Activated T-cell treated with anti-CD3 and anti-CD28 coated beads, Interleukin-2, amount 50 U/mL, for 72 hours (primary cell): ENCODE data around the gene RHBDF1. TPM values are rescaled to one million over a fixed set of nuclear protein-coding genes. Genes with fewer than 3 reads are reported as not detected.
"Not testable (repeated sequence)": the region's sequence is repeated elsewhere in the genome, so short reads cannot be mapped to it uniquely, and the experiment has no call there.

Experiments
- ATAC-seq, 2 donors: fragments of 150-1000 bp; cut with Tn5 transposase; replicated peaks in 1 of 2; 2 replicates each; pipeline ENCODE4 v1.10.0; 2021; ENCODE audit warnings: moderate library complexity in 2 of 2, mild to moderate bottlenecking in 1 of 2
- DNase-seq, 2 donors: peaks; one replicate each; pipeline ENCODE4 v3.0.0; 2021 to 2022; ENCODE audit warnings: mixed read lengths in 1 of 2
- H3K27ac Mint-ChIP-seq: one replicate; pipeline ENCODE4 v1.8.0; 2022; ENCODE audit warnings: mild to moderate bottlenecking, moderate library complexity, mixed read lengths
- H3K27me3 Mint-ChIP-seq: one replicate; pipeline ENCODE4 v1.8.0; 2022; ENCODE audit warnings: low read depth, mixed read lengths
- H3K36me3 Mint-ChIP-seq, 2 donors: one replicate each; pipeline ENCODE4 v1.8.0; 2022; ENCODE audit warnings: mixed read lengths in 2 of 2, mild to moderate bottlenecking in 1 of 2; ENCODE audit not compliant: insufficient read depth in 2 of 2
- H3K4me1 Mint-ChIP-seq: one replicate; pipeline ENCODE4 v1.8.0; 2022; ENCODE audit warnings: low read depth, mixed read lengths
- H3K4me3 Mint-ChIP-seq, 2 donors: one replicate each; pipeline ENCODE4 v1.8.0; 2022; ENCODE audit warnings: mild to moderate bottlenecking in 2 of 2, mixed read lengths in 2 of 2, moderate library complexity in 2 of 2
- H3K9me3 Mint-ChIP-seq, 2 donors: one replicate each; pipeline ENCODE4 v1.8.0; 2022; ENCODE audit warnings: mixed read lengths in 2 of 2
- total RNA-seq, 2 donors: library from RNA; stranded (reverse); gene quantifications; one replicate each; pipeline ENCODE4 v1.2.3, GENCODE V29; 2022

Gene RHBDF1
- total RNA-seq, 2 donors from 2014 or later = 0.31 to 0.53 TPM

DNA sequence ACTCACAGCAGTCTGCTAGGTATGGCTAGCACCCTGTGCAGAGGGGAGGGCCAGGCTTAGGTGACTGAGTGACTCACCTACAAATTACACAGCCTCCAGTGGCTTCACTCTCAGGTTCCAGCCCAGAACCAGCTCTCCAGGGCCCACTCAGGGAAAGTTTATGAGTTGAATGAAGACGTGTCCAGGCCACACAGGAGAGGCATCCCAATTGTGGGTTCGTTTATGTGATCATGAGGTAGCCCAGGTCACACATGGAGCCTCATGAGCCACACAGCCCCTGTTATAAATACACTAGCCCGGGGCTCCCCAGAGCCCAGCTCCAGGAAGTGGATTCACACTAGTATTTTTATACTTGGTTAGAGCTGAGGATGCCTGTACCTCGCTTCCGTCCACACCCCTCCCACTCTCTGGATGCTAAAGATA lies 46.5 kb downstream of the RHBDF1 start:
- not testable (repeated sequence) for H3K27ac Mint-ChIP-seq, H3K27me3 Mint-ChIP-seq, H3K4me1 Mint-ChIP-seq, H3K36me3 Mint-ChIP-seq, H3K4me3 Mint-ChIP-seq, DNase-seq, H3K9me3 Mint-ChIP-seq
- peak; percentile 71 to 76 for ATAC-seq

DNA sequence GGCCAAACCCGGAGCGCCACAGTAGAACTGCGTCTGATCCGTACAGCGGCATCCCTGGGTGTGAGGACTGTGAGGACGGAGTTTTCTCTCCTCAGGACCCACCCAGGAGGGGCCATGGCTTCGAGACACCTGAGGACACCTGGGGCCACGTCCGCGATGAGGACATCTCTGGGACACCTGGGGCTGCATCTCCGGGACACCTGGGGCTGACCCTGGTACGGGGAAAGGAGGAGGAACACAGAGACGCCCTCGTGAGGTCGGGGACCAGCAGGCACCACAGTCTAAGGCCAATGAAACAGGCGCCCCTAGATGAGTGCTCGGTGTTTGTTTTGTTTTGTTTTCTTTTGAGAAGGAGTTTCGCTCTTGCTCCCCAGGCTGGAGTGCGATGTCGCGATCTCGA lies 48.3 kb downstream of the RHBDF1 start:
- not testable (repeated sequence) for H3K36me3 Mint-ChIP-seq, DNase-seq, H3K27ac Mint-ChIP-seq, H3K4me1 Mint-ChIP-seq, ATAC-seq, H3K9me3 Mint-ChIP-seq, H3K27me3 Mint-ChIP-seq, H3K4me3 Mint-ChIP-seq

DNA sequence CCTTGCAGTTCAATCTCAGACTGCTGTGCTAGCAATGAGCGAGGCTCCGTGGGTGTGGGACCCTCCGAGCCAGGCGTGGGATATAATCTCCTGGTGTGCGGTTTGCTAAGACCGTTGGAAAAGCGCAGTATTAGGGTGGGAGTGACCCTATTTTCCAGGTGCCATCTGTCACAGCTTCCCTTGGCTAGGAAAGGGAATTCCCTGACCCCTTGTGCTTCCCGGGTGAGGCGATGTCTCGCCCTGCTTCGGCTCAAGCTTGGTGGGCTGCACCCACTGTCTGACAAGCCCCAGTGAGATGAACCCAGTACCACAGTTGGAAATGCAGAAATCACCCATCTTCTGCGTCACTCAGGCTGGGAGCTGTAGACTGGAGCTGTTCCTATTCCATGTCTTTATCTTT lies 51.5 kb downstream of the RHBDF1 start:
- H3K9me3 Mint-ChIP-seq, ATAC-seq, H3K27me3 Mint-ChIP-seq, H3K4me3 Mint-ChIP-seq, H3K27ac Mint-ChIP-seq, DNase-seq, H3K4me1 Mint-ChIP-seq, H3K36me3 Mint-ChIP-seq: not testable (repeated sequence)

DNA sequence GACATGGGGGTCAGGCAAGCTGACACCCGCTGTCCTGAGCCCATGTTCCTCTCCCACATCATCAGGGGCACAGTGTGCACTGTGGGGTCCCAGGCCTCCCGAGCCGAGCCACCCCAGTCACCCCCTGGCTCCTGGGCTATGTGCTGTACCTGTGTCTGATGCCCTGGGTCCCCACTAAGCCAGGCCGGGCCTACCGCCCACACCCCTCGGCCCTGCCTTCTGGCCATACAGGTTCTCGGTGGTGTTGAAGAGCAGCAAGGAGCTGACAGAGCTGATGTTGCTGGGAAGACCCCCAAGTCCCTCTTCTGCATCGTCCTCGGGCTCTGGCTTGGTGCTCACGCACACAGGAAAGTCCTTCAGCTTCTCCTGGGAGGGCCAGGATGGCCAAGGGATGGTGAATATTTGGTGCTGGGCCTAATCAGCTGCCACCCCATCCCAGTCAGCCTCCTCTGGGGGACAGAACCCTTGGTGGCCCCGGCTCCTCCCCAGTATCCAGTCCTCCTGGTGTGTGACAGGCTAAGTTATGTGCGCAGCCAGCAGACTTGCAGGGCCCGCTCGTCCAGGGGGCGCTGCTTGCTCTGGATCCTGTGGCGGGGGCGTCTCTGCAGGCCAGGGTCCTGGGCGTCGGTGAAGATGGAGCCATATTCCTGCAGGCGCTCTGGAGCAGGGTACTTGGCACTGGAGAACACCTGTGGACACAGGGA lies 55.2 kb downstream of the RHBDF1 start:
- ATAC-seq, H3K4me1 Mint-ChIP-seq, H3K27ac Mint-ChIP-seq, H3K27me3 Mint-ChIP-seq, DNase-seq, H3K4me3 Mint-ChIP-seq, H3K36me3 Mint-ChIP-seq, H3K9me3 Mint-ChIP-seq: not testable (repeated sequence)

DNA sequence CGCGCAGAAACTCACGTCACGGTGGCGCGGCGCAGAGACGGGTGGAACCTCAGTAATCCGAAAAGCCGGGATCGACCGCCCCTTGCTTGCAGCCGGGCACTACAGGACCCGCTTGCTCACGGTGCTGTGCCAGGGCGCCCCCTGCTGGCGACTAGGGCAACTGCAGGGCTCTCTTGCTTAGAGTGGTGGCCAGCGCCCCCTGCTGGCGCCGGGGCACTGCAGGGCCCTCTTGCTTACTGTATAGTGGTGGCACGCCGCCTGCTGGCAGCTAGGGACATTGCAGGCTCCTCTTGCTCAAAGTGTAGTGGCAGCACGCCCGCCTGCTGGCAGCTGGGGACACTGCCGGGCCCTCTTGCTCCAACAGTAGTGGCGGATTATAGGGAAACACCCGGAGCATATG lies 61.7 kb downstream of the RHBDF1 start:
- not testable (repeated sequence) for H3K9me3 Mint-ChIP-seq, H3K27ac Mint-ChIP-seq, H3K4me3 Mint-ChIP-seq, H3K4me1 Mint-ChIP-seq, H3K36me3 Mint-ChIP-seq, H3K27me3 Mint-ChIP-seq
- DNase-seq = peak; percentile 89 to 96
- ATAC-seq = peak in 1 of 2 donors; percentile 66

DNA sequence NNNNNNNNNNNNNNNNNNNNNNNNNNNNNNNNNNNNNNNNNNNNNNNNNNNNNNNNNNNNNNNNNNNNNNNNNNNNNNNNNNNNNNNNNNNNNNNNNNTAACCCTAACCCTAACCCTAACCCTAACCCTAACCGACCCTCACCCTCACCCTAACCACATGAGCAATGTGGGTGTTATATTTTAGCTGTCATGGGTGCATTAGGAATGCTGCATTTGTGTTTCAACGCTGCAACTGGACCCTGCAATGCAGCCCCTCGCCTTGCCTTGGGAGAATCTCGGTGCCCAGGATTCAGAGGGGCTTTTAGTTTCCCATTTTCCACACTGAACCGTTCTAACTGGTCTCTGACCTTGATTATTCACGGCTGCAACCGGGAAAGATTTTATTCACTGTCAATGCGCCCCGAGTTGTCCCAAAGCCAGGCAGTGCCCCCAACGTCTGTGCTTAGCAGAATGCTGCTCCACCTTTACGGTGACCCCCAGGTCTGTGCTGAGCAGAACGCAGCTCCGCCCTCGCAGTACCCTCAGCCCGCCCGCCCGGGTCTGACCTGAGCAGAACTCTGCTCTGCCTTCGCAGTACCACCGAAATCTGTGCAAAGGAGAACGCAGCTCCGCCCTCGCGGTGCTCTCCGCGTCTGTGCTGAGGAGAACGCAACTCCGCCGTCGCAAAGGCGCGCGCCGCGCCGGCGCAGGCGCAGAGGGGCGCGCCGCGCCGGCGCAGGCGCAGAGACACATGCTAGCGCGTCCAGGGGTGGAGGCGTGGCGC lies 62.3 kb downstream of the RHBDF1 start:
- Mint-ChIP-seq H3K4me3 (peak overlapping the region in 1 of 2 donors; percentile 65), H3K27ac (no peak overlapping the region), H3K4me1 (no peaks in the 10 kb centered on the region), H3K9me3 (no peaks in the 10 kb centered on the region), H3K27me3 (no peaks in the 10 kb centered on the region), H3K36me3 (no peaks in the 10 kb centered on the region)
- peak; percentile 78 to 96 for ATAC-seq
- DNase-seq = no peak

Other genes with a start within 250 kb of the RHBDF1 start
- gene POLR3K, start 19.0 kb downstream of the RHBDF1 start, total RNA-seq = 10 to 100 TPM; 35.3 to 42.2 TPM
- gene SNRNP25, start 18.8 kb downstream of the RHBDF1 start, total RNA-seq = 10 to 100 TPM; 28.9 to 44.1 TPM
- 10 to 100 TPM; 49.6 to 50.5 TPM for gene MPG, start 5.6 kb upstream of the RHBDF1 start, total RNA-seq
- gene NPRL3, start 66.0 kb upstream of the RHBDF1 start, total RNA-seq = 10 to 100 TPM; 34.2 to 44.7 TPM
- not detected for gene HBZ, start 80.0 kb upstream of the RHBDF1 start, total RNA-seq
- gene HBM, start 93.3 kb upstream of the RHBDF1 start, total RNA-seq = not detected
- not detected for gene HBA2, start 100.2 kb upstream of the RHBDF1 start, total RNA-seq
- 1 to 10 TPM in 1 of 2 donors, not detected in 1; 1.1 TPM for gene HBA1, start 104.0 kb upstream of the RHBDF1 start, total RNA-seq
- gene HBQ1, start 107.8 kb upstream of the RHBDF1 start, total RNA-seq = not detected
- gene LUC7L, start 156.8 kb upstream of the RHBDF1 start, total RNA-seq = 10 to 100 TPM; 56.4 to 69.7 TPM
- 10 to 100 TPM; 20.9 to 26.6 TPM for gene FAM234A, start 162.2 kb upstream of the RHBDF1 start, total RNA-seq
- gene RGS11, start 203.3 kb upstream of the RHBDF1 start, total RNA-seq = under 1 TPM; 0.19 to 0.67 TPM
- gene ARHGDIG, start 208.0 kb upstream of the RHBDF1 start, total RNA-seq = under 1 TPM; 0.48 to 0.97 TPM
- gene PDIA2, start 210.5 kb upstream of the RHBDF1 start, total RNA-seq = under 1 TPM in 1 of 2 donors, not detected in 1; 0.42 TPM